ENCODE measurements around the gene NKAPD1.
"Not testable (repeated sequence)": the region's sequence is repeated elsewhere in the genome, so short reads cannot be mapped to it uniquely, and the experiment has no call there.

The NKAPD1 gene

GRCh38 chr11:112086422-112087191 lies 12.5 kb downstream of the NKAPD1 start, which contains the start of the genes SDHD and TIMM8B:
Gene SDHD (plus strand): TSS chr11:112086873. CDS start chr11:112086908, 35 bp downstream.
Gene TIMM8B (minus strand): TSS chr11:112086756. CDS start chr11:112086723, 33 bp downstream.
- FAIRE-seq, result peak; percentile 55
- peak; percentile 93 for DNase-seq (ENCODE audit: low spot score)

- DNase-seq (ENCODE audit: low spot score) (no peak), FAIRE-seq (no peak)
These were observed 13.1 kb downstream of the NKAPD1 start for GRCh38 chr11:112087212-112087611.

GRCh38 chr11:112095302-112095701 lies 21.2 kb downstream of the NKAPD1 start:
- DNase-seq (ENCODE audit: low spot score); FAIRE-seq: not testable (repeated sequence)

- FAIRE-seq (no peak), DNase-seq (ENCODE audit: low spot score) (no peak)
These were observed 22.1 kb downstream of the NKAPD1 start for GRCh38 chr11:112096194-112096593.

- DNase-seq (ENCODE audit: low spot score), result no peak
- FAIRE-seq, result no peak
These were observed 23.8 kb downstream of the NKAPD1 start for GRCh38 chr11:112097734-112098528.

- no peak for DNase-seq (ENCODE audit: low spot score)
- no peak for FAIRE-seq
These were observed 26.4 kb downstream of the NKAPD1 start for GRCh38 chr11:112100462-112100861.

- DNase-seq (ENCODE audit: low spot score) (no peak), FAIRE-seq (no peak)
These were observed 29.3 kb downstream of the NKAPD1 start for GRCh38 chr11:112103446-112103845.

- peak; percentile 81 for FAIRE-seq
These were observed 32.0 kb downstream of the NKAPD1 start for GRCh38 chr11:112106070-112106469.

GRCh38 chr11:112113539-112114457 lies 39.7 kb downstream of the NKAPD1 start:
- DNase-seq (ENCODE audit: low spot score) (peak; percentile 60), FAIRE-seq (peak; percentile 45)

More at GRCh38 chr11:112106070-112106469, 32.0 kb downstream of the NKAPD1 start:
- peak; percentile 62 for DNase-seq (ENCODE audit: low spot score)

- FAIRE-seq (no peak), DNase-seq (ENCODE audit: low spot score) (no peak)
These were observed 40.4 kb downstream of the NKAPD1 start for GRCh38 chr11:112114460-112114859.

- no peak for FAIRE-seq
- no peak for DNase-seq (ENCODE audit: low spot score)
These were observed 41.3 kb downstream of the NKAPD1 start for GRCh38 chr11:112115386-112115785.

- DNase-seq (ENCODE audit: low spot score) (no peak), FAIRE-seq (no peak)
These were observed 44.1 kb downstream of the NKAPD1 start for GRCh38 chr11:112118176-112118575.

- no peak for FAIRE-seq
- no peak for DNase-seq (ENCODE audit: low spot score)
These were observed 48.0 kb downstream of the NKAPD1 start for GRCh38 chr11:112121981-112122615.

- no peak for FAIRE-seq
- DNase-seq (ENCODE audit: low spot score), result no peak
These were observed 49.0 kb downstream of the NKAPD1 start for GRCh38 chr11:112123129-112123528.

GRCh38 chr11:112127056-112127455 lies 53.0 kb downstream of the NKAPD1 start:
- FAIRE-seq (no peak), DNase-seq (ENCODE audit: low spot score) (no peak)

GRCh38 chr11:112128483-112129121 lies 54.5 kb downstream of the NKAPD1 start:
- FAIRE-seq (peak; percentile 87), DNase-seq (ENCODE audit: low spot score) (peak; percentile 71)

GRCh38 chr11:112129656-112130055 lies 55.6 kb downstream of the NKAPD1 start:
- FAIRE-seq (no peak), DNase-seq (ENCODE audit: low spot score) (no peak)

- no peak for DNase-seq (ENCODE audit: low spot score)
- FAIRE-seq, result no peak
These were observed 58.6 kb downstream of the NKAPD1 start for GRCh38 chr11:112132737-112133136.

- DNase-seq (ENCODE audit: low spot score), result no peak
- FAIRE-seq, result no peak
These were observed 60.4 kb downstream of the NKAPD1 start for GRCh38 chr11:112134473-112134872.

Measured in RCC 7860 (cell line).